AG09319 (cell line): Measurements from ENCODE around the gene CALR3.

Source experiments
- DNase-seq: peaks from one replicate; pipeline ENCODE4 v3.0.0-alpha.2; 2010; ENCODE audit warnings: low read depth; ENCODE audit errors: extremely low read depth
- TF ChIP-seq, protein P1 (sequence below): IDR thresholded peaks from 2 replicates; pipeline ENCODE4 v1.5.1; 2011; ENCODE audit warnings: low read depth, mild to moderate bottlenecking, inconsistent platforms, low read length, moderate library complexity

CALR3 gene

GRCh38 chr19:16436780-16437332, 59.1 kb downstream of the CALR3 start:
- DNase-seq: no peak
- TF ChIP-seq, protein P1, sequence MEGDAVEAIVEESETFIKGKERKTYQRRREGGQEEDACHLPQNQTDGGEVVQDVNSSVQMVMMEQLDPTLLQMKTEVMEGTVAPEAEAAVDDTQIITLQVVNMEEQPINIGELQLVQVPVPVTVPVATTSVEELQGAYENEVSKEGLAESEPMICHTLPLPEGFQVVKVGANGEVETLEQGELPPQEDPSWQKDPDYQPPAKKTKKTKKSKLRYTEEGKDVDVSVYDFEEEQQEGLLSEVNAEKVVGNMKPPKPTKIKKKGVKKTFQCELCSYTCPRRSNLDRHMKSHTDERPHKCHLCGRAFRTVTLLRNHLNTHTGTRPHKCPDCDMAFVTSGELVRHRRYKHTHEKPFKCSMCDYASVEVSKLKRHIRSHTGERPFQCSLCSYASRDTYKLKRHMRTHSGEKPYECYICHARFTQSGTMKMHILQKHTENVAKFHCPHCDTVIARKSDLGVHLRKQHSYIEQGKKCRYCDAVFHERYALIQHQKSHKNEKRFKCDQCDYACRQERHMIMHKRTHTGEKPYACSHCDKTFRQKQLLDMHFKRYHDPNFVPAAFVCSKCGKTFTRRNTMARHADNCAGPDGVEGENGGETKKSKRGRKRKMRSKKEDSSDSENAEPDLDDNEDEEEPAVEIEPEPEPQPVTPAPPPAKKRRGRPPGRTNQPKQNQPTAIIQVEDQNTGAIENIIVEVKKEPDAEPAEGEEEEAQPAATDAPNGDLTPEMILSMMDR: no peak

GRCh38 chr19:16435999-16436650, 59.8 kb downstream of the CALR3 start:
- DNase-seq: no peak
- TF ChIP-seq, protein P1: no peak

DNA sequence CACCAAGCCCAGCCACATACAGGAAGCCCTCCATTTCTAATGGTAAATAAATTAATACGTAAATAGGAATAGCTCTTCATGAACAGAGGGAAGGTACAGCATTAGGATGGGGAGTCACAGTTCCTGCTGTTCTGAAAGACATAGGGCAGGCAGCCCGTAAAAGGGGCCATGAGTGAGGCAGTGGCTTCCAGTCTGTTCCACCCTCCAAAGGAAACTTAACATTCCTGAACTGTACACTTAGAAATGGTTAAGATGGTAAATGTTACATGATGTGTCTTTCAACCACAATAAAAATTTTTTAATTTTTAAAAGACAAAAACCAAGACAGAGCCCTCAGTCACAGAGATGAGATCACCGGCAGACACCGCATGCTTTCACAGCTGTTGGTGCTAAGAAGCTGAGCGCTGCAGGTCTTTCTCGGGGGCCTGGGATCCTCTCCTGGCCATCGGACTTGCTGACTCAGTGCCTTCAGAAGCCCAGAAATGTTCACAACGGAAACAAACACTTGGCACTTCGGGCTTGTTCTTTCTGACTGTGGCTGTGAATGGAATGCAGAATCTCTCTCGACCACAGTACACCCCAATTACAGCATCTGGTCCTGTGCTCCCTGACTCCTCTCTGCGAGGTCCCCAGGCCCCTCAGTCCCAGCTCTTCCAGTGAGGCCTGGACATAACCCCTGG, 60.6 kb downstream of the CALR3 start:
- peak; percentile 55 for DNase-seq
- TF ChIP-seq, protein P1: no peak

DNA sequence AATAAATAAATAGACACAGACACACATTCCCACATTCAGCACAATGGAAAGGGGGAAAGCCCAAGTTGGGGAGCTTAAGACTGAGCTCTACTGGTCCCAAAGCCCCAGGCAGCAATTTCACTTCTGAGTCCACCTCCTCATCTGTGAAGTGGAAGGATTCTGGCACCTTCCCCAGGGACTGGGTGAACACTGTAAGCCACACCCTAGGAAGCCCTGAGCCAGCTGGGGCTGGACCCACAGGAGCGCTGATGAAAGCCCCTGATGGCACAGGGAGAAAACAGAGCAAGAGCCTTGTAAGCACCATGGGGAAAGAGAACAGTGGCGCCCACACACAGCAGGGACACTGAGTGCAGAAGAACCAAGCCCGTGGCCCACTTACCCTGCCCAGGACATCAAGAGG, 62.0 kb downstream of the CALR3 start:
- DNase-seq: no peak
- TF ChIP-seq, protein P1: no peak

- TF ChIP-seq, protein P1: no peak
- DNase-seq: no peak
These were observed 66.2 kb downstream of the CALR3 start for GRCh38 chr19:16429759-16430091.

- TF ChIP-seq, protein P1: no peak
- no peak for DNase-seq
These were observed 66.8 kb downstream of the CALR3 start for GRCh38 chr19:16429066-16429758.
